BE2C (cell line): ENCODE results near the gene EPM2AIP1.

Experiments used
- DNase-seq: peaks from one replicate; pipeline ENCODE4 v3.0.0-alpha.2; 2020
- H3K27me3 ChIP-seq: fragments of 250-450 bp; sonication (Bioruptor Pico); 2 replicates; pipeline ENCODE4 v1.5.1; 2020; ENCODE audit warnings: mild to moderate bottlenecking
- H3K36me3 ChIP-seq: fragments of 250-450 bp; sonication (Bioruptor Pico); 2 replicates; pipeline ENCODE4 v1.5.1; 2020; ENCODE audit warnings: mild to moderate bottlenecking
- H3K4me1 ChIP-seq: fragments of 250-450 bp; sonication (Bioruptor Pico); 2 replicates; pipeline ENCODE4 v1.5.1; 2020
- H3K4me3 ChIP-seq: 2 replicates; pipeline ENCODE4 v1.5.1; 2011; ENCODE audit warnings: low read depth, low read length
- H3K9me3 ChIP-seq: fragments of 250-450 bp; sonication (Bioruptor Pico); 2 replicates; pipeline ENCODE4 v1.5.1; 2020
- TF ChIP-seq, protein P1 (sequence below): IDR thresholded peaks from 2 replicates; pipeline ENCODE4 v1.5.1; 2012; ENCODE audit warnings: mild to moderate bottlenecking, low read depth, low read length

EPM2AIP1 gene

DNA sequence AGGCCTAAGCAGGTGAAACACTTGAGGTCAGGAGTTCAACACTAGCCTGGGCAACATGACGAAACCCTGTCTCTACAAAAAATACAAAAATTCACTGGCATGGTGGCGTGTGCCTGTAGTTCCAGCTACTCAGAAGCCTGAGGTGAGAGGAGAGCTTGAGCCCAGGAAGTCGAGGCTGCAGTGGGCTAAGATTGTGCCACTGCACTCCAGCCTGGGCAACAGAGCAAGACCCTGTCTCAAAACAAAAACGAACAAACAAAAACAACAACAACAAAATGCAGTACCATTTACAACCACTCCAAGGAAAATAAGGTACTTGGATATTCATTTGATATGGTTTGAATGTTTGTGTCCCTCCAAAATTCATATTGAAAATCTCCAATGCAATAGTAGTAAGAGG lies 32.4 kb downstream of the EPM2AIP1 start:
- H3K36me3 ChIP-seq, result no peaks in the 10 kb centered on the region
- TF ChIP-seq, protein P1, sequence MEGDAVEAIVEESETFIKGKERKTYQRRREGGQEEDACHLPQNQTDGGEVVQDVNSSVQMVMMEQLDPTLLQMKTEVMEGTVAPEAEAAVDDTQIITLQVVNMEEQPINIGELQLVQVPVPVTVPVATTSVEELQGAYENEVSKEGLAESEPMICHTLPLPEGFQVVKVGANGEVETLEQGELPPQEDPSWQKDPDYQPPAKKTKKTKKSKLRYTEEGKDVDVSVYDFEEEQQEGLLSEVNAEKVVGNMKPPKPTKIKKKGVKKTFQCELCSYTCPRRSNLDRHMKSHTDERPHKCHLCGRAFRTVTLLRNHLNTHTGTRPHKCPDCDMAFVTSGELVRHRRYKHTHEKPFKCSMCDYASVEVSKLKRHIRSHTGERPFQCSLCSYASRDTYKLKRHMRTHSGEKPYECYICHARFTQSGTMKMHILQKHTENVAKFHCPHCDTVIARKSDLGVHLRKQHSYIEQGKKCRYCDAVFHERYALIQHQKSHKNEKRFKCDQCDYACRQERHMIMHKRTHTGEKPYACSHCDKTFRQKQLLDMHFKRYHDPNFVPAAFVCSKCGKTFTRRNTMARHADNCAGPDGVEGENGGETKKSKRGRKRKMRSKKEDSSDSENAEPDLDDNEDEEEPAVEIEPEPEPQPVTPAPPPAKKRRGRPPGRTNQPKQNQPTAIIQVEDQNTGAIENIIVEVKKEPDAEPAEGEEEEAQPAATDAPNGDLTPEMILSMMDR, result no peak
- no peaks in the 10 kb centered on the region for H3K27me3 ChIP-seq
- DNase-seq, result no peak
- no peak overlapping the region for H3K4me3 ChIP-seq
- no peaks in the 10 kb centered on the region for H3K9me3 ChIP-seq
- peaks cover 9% of the 10 kb centered on the region; the same call in 1 of the 2 replicates for H3K4me1 ChIP-seq

DNA sequence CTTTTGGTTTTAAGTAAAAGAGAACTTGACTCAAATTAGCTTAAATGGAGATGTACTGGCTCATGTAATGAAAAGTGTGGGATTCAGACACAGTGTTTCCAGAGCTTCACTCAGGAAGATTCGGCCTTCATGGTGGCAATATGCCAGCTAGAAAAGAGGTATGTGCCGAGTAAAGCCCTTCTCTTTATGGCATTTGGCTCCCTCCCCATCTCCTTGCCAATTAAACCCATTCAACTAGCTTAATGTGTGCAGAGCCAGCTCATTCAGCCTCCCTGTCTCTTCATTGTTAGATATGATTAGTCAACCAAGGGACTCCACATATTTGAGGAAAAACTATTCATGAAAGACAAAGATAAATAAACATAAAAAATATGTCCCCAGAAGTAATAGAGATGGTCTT lies 33.1 kb downstream of the EPM2AIP1 start:
- Histone ChIP-seq H3K9me3 (no peaks in the 10 kb centered on the region), H3K36me3 (no peaks in the 10 kb centered on the region), H3K27me3 (no peaks in the 10 kb centered on the region), H3K4me3 (no peak overlapping the region), H3K4me1 (peaks cover 9% of the 10 kb centered on the region; the same call in 1 of the 2 replicates)
- TF ChIP-seq, protein P1, result no peak
- DNase-seq, result peak; percentile 25

DNA sequence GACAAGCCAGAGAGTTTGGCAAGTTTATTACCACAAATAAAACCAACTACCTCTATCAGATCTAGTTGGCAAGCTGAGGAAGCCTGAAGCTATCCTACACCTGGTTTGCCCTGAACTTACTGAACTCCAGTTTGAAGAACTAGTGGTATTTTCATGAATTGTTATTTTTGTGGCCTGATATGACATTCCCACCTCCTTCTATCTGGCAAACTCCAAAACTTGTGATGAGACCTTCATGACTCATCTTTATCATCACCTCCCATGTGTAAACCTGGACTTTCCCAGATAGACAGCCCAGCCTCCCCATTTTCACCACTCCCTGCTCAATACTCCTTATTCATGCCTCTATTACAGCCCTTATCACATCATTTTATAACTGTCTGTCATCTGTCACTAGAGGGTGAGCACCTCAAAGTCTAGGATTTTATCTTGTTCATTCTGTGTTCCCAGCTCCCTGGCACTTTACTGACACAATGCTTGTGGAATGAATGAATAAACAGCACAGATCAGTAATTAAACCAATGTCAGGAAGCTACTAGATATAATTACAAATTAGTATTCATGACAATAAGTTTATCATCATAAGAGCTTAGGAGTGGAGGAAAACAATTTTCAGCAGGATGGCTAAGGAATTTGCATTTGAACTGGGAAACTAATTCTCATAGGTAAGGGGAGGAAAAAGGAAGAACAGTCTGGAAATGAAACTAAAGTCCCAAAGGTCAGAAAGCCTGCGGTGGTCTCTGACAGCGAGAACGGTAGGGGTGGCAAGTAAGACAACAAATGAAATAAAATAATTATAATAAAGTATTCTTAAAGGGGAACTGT lies 34.9 kb downstream of the EPM2AIP1 start:
- TF ChIP-seq, protein P1, result no peak
- Histone ChIP-seq H3K36me3 (no peaks in the 10 kb centered on the region), H3K4me3 (peak overlapping the region; percentile 43), H3K4me1 (peaks cover 9% of the 10 kb centered on the region; the same call in 1 of the 2 replicates), H3K9me3 (no peaks in the 10 kb centered on the region), H3K27me3 (no peaks in the 10 kb centered on the region)
- DNase-seq, result no peak

DNA sequence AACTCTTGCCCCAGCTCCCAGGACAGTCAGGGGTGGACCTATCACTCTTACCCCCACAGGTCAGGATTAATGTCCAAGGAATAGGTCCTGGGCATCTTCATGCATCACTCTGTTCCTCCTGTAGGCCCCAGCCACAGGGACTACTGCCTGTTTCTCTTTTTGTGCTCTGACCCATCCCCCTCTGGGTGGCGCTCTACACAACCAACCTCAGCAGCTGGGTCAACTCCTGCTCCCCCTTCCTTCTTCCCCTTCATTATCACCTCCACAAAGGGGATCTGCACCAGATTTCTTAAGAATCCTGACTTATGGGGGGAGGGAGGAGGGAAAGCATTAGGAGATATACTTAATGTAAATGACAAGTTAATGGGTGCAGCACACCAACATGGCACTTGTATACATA lies 35.9 kb downstream of the EPM2AIP1 start:
- Histone ChIP-seq H3K9me3 (no peaks in the 10 kb centered on the region), H3K27me3 (no peaks in the 10 kb centered on the region), H3K4me3 (no peak overlapping the region), H3K4me1 (peaks cover 9% of the 10 kb centered on the region; the same call in 1 of the 2 replicates), H3K36me3 (no peaks in the 10 kb centered on the region)
- DNase-seq, result no peak
- TF ChIP-seq, protein P1, result 0 out of 2 replicates have a peak, but pooled peaks have one; percentile 10

DNA sequence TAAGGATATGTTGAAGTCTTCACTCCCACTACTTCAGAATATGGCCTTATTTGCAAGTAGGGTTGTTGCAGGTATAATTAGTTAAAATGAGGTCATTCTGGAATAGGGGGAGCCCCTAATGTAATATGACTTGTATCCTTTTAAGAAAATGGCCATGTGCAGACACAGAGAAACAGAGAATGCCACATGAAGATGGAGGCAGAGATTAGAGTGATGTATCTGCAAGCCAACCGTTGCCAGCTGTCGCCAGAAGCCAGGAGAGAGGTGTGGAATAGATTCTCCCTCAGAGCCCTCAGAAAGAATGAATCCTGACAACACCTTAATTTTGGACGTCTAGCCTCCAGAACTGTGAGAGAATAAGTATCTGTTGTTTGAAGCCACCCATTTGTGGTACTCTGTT lies 36.8 kb downstream of the EPM2AIP1 start:
- no peak for DNase-seq
- H3K4me3 ChIP-seq, result no peak overlapping the region
- TF ChIP-seq, protein P1, result no peak
- H3K9me3 ChIP-seq, result no peaks in the 10 kb centered on the region
- H3K36me3 ChIP-seq, result no peaks in the 10 kb centered on the region
- H3K27me3 ChIP-seq, result no peaks in the 10 kb centered on the region
- peaks cover 9% of the 10 kb centered on the region; the same call in 1 of the 2 replicates for H3K4me1 ChIP-seq
